Cortex of kidney (tissue), 1 donor: Measurements from ENCODE around the gene ADAM30.
"Not testable (repeated sequence)": the region's sequence is repeated elsewhere in the genome, so short reads cannot be mapped to it uniquely, and the experiment has no call there.

Source experiments
- DNase-seq: peaks from one replicate; lab custom pipeline; 2025; lab: John Stamatoyannopoulos, UW

Gene ADAM30

DNA sequence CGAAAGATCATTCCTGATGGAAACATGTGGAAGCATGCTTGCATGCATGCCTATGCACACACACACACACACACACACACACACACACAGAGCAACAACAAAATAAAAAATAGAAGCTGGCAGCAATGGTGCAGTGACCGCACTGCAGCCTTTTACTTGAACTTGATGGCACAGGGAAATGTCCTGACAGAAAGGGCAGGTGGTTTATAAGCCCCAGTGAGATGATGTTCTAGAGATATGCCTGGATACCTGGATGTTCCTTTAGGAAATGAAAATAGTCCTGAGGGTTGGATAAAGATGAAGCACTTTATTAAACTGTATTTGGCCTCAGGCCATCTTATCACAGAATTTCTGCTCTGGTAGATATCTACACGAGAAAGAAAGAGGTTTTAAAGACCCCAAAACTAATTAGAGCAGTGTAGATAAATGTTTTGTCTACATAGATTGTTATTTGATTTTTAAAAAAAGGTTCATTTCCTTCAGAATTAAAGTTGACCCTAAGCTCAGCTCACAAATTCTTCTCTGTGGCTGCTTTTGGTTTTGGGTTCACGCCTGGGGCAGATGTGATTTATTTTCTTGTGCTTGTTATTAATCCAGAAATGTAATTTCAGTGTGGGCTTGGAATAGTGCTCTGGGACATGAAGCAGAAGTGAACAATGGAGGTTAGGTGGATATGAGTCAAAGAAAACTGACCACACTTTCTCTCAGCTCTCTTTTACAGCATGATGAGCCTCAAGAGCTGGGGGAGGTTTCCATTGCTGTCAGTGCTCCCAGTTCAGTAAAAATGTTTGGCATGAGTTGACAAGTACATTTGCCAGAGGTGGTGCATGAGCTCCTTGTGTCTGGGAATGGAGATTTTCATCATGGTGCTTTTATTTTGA, 22.9 kb downstream of the ADAM30 start:
- DNase-seq, result no peak

DNA sequence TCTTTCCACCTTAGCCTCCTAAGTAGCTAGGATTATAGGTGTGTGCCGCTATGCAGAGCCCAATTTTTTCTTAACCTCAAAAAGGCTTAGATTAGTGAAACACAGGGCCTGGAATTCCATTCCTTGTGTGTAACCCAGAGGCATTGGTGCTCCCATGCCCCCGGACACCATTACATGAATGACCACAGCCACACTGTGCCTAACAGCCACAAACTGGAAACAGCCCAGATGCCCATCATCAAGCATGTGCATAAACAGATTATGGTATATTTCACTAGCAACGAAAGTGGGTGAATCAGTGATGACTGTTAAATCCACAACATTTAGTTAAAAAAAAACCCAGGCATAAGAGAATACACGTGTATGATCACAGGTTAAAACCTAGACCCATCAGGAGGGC, 24.4 kb downstream of the ADAM30 start:
- DNase-seq, result no peak

DNA sequence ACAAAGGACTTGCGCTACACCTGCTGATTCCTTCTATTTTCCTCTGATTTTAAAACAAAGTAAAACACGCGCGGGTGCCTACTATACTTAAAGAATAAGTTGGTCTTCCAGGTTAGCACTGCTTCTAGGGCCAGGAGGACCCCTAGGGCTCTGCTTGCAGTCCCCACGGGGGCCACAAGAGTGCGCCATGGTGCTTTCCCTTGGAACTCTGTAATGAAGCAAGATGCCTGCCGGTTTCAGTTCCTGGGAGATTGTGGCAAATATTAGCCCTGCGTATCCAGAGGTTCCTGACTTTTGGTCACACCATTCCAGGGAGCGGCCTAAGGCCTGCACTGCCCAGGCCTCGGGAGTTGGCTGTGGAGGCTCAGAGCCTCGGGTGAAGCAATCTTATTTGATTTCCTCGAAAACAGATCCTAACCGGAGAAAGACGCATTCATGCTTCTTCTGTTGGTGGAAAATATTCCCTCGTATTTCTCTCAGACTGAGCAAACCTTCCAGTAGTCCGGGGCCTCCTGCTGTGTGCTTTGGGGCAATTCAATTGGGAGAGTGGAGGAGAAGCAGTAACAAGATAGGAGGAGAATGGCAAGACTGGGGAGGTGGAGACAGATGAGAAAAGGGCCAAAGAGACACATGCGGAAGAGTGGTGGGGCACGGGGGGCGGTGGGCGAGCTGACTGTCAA, 25.3 kb downstream of the ADAM30 start:
- DNase-seq, result no peak

DNA sequence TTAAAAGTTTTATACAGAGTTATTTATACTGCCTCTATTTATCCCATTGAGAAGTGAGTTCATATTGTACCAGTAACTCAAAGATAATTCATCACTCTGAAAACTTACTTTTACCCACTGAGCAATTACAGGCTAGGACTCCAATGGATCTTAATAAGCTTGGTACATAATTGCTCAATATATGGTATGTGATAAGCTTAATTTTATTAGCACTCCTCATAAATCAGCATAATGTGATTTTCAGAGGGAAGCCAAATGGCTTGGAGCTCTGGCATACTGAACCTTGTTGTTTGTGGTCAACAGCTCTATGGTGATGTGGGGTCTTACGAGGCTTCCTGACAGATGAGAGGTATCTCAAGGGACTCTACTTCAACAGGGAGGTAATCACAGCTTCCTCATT, 26.3 kb downstream of the ADAM30 start:
- DNase-seq, result no peak

DNA sequence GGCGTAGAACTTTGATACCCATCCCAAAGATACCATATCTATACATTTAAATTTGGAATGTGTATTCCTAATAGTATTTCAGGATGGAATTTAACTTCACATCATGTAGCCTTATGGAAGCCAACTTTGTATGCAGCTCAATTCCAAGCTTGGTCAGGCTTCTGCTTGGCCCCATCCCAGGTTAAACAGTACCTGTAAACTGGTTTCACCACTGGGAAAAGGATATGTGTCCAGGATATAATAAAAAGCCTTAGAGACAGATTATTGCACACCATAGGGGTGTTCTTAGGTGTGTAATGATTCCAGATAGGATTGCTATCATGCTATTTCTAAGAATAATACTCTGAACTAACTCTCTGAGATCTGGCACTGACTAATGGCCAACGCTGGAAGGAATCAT, 28.1 kb downstream of the ADAM30 start:
- DNase-seq, result no peak

DNA sequence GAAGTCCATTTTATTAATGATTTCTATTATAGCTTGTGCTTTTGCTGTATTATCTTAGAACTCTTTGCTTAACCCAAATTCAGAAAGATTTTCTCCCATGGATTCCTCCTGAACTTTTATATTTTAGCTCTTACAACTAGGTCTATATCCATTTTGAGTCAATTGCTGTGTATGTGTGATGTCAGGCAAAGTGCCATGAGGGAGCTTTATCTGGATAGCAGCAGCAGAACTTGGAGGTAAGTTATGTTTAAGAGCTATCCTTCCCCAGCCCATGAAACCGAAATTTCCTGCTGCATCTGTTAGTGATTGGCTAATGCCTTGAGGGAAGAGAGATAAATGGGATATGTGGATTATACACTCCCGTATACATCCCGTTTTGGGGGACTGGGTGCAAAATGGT, 29.9 kb downstream of the ADAM30 start:
- no peak for DNase-seq

DNA sequence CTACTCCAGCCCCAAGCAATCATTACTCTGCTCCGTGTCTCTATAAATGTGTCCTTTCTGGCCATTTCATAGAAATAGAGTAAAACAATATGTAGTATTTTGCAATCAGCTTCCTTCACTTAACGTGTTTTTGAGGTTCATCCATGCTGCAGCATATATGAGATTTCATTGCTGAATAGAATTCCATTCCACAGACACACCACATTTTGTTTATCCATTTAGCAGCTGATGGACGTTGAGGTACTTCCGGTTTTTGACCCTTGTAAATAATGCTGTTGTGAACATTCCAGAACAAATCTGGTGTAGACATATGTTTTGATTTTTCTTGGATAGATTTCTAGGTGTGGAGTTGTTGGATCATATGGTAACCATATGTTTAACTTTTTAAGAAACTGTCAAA, 30.7 kb downstream of the ADAM30 start:
- no peak for DNase-seq

DNA sequence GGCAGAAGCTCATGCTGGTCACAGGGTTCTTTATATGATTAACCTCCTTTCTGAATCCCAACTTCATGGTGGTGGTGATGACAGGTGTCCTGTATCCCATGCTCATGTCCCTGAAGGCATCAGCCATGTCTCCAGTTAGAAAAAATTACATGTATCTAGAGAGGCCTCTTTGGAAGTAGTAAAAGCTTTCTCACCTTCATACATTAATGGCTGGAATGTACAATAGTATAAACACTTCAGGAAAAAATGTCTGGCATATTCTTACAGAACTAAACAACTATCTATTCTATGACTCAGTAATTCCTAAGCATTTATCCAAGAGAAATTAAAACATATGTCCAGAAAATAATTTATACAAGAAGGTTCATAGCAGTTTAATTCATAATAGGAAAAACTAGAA, 34.0 kb downstream of the ADAM30 start:
- DNase-seq, result no peak

DNA sequence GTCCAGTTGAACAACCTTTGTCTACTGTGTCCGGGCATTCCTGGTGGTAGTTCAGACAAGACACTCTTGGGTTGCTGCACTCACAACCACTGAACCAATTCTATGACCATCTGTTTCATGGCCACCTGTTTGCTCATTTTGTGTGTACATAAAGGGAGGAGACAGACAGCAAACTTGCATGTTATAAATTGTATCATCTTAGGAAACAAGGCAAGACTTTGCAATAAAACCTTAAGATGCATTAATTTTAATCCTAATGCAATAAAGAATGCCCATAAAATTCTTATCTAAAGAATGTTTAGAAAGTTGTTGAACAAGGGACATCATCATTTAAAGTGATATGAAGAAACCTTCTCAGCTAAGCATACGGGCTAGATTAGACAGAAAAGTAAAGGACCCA, 34.8 kb downstream of the ADAM30 start:
- no peak for DNase-seq

DNA sequence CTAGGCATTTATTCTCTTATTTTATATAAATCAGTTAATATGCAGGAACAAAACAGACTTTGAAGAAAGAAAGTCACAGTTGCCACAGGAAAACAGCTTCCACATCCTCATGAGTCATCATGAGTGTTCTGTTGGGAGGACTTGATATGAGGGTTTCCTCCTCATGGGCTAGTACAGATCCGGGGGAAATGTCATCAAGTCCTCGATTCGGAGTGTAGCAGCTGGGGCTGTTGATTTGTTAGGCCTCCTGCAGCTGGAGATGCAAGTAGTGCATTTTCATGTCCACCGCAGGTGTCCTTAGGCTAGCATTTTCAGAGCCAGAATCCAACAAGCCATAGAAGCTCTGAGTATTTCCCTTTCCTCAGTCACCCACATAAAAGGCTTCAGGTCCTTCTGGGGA, 36.7 kb downstream of the ADAM30 start:
- DNase-seq, result no peak

DNA sequence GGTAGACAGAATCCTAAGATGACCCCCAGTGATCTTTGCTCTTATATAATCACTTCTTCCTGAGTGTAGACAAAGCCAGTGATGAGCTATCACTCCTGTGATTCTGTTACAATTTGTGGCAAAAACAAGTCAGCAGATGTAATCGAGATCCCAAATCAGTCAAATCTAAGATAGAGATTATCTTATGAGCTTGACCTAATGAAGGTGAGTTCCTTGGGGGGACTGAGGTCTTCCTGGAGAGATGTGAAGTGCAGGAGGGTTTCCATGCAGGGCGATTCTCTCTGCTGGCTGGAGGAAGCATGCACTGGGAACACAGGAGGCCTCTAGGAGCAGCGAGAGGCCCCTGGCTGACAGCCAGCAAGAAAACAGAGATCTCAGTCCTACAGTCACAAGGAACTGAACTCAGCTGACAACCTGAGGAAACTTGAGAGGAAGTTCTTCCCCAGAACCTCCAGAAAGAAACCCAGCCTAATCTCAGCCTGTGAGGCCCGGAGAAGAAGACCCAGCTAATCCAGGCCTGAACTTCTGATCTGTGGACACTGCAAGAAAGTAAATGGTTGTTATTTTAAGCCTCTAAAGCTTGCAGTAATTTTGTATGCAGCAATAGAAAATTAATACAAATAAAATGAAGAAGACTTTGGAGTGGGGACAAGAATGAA, 37.6 kb downstream of the ADAM30 start:
- not testable (repeated sequence) for DNase-seq

DNA sequence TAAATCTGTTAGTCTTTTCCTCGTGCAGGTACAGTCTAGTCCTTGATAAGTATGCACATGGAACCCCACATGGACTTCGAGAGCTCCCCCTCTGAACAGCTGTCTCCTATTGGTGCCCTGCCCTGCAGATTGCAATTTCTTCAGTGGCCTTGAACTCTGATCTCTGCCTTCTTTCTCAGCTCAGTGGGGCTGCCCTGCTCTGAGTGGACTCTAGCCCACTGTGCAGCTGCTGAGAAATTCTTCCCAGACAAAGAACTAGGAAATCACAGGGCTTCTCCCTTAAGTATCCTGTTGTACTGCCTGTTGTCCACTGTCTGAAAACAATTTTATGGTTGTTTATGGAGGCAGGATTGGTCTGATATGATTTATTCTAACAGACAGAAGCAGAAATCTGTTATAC, 38.2 kb downstream of the ADAM30 start:
- no peak for DNase-seq

DNA sequence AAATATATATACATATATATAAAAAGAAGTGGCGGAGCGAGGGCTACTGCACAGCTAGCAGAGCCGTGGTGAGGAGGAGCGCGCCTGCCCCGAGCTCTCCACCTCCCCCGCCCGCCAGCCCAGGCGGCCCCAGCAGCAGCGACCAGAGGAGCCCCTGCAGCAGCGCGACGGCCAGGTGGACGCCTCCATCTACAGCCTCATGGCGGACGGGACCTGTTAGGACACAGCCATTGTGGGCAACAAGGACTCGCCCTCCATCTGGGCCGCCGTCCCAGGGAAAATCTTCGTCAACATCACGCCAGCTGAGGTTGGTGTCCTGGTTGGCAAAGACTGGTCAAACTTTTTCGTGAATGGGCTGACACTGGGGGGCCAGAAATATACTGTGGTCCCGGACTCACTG, 43.2 kb downstream of the ADAM30 start:
- no peak for DNase-seq

DNA sequence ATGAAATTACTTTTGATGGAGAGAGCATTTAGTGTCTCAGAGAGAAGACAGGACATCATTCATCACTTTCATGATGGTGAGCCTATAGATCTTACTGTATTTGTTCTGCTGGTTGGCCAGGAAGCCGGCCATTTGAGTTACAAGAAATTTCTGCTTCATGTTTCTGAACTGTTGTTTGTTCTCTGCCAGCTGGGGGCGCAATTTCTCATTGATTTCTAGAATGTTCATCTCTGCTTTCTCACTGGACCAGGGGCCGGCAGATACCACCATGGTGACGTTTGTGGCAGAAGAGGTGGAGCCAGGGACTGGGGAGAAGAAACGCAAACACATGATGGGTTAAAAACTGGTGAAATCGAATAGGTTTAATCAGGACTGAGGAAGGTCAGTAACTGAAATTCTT, 52.1 kb downstream of the ADAM30 start:
- DNase-seq, result not testable (repeated sequence)
